GM20431 (cell line): ENCODE results near the gene PSMC5.
"Not testable (repeated sequence)": the region's sequence is repeated elsewhere in the genome, so short reads cannot be mapped to it uniquely, and the experiment has no call there.

Experiments used
- in situ Hi-C: fragments of 300-500 bp; cut with MseI, MboI; formaldehyde crosslinking; loops from one replicate; pipeline ENCODE4 v1.15.0; 2020; ENCODE audit warnings: low sequenced_read_pairs; ENCODE audit not compliant: unreplicated experiment

Gene PSMC5

DNA sequence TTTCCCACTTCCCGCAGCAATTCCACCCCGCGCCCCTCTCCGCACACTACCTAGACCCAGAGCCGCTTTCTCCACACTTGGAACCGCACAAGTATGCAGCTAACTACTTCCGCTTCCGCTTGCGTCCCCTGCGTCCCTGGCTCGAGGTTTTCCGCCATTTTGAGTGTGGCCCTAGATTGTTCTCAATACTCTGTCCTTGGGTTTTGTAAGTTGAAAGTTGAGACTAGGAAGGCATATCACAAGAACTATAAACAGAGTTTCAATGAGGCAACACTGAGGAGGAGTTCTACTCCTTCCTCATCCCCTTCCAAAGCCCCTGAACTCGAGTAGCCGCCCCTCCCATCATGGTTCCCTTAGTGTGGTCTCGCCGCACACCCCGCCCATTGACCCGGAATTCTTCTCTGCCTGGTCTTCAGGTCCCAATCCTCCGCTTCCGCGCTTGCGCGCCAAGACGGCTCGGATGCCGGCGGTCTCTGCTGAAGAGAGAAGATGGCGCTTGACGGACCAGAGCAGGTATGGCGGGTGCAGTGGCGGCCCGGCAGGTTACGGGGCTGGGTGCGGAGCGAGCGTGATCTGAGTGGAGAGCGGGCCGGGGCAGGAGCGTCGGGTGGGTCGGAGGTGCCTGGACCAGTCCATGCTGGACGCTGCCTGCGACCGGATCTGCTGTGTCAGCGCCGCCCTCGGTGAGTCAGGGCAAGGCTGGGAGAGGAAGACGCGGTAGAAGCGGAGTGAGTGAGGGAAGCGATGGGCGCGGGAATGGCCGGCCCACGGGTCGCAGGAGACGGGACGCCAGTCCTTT, at the start of gene PSMC5, which contains the start of gene FTSJ3:
Gene PSMC5 (plus strand): TSS at position 430 of the 799 bp plus-strand sequence. CDS start 60 bp downstream, at position 490.
Gene FTSJ3 (minus strand): TSS at position 662 of the 799 bp plus-strand sequence. CDS start 761 bp downstream, outside the sequence.
- in situ Hi-C loops = loop anchor here (25.0 kb wide), 1 partner anchor 390 kb away; the partner anchor contains the start of gene CYB561

DNA sequence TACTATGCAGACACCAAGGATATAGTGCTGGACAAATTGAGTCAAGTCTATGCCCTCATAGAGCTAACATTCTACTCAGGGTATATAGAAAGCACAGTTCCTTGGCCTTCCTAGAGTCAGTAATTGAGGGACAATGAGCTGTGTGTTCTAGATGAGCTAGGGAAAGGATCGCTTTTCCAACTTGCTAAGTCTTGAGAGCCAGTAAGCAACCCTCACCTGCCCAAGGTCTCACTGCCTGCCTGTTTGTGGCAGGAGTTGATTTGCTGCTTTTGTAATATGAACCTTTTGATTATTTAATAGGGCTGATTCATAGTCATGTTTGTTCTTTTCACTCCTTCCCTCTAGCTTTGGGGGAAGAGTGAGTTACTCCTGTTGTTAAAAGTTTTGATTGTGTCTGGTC, 46.7 kb upstream of the PSMC5 start:
- in situ Hi-C loops = no loop called here

- in situ Hi-C loops = no loop called here
Observed at GRCh38 chr17:63780928-63781327, 46.3 kb upstream of the PSMC5 start.

- in situ Hi-C loops = no loop called here
Observed at GRCh38 chr17:63783522-63783921, 43.7 kb upstream of the PSMC5 start.

DNA sequence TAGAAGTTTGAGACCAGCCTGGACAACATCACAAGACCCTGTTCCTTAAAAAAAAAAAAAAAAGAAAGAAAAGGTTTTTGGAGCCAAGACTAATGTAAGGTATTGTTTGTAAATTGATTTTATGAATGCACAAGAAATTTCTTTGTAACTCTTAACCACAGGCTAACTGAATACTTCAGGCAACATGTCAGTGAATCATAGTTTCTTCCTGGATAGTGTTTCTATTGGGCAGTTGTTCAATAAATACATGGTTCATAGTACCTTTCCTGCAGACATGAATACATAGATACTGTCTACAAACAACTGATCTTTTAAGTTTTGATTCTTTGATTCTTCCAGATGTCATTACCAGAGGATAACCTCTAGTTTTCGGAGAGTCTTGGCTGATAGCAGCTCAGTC, 41.7 kb upstream of the PSMC5 start:
- in situ Hi-C loops = no loop called here

- in situ Hi-C loops = no loop called here
Observed at GRCh38 chr17:63786117-63786516, 41.1 kb upstream of the PSMC5 start.

- in situ Hi-C loops = no loop called here
Observed at GRCh38 chr17:63786971-63787711, 40.1 kb upstream of the PSMC5 start.

GRCh38 chr17:63790057-63790456, 37.2 kb upstream of the PSMC5 start:
- in situ Hi-C loops = no loop called here

DNA sequence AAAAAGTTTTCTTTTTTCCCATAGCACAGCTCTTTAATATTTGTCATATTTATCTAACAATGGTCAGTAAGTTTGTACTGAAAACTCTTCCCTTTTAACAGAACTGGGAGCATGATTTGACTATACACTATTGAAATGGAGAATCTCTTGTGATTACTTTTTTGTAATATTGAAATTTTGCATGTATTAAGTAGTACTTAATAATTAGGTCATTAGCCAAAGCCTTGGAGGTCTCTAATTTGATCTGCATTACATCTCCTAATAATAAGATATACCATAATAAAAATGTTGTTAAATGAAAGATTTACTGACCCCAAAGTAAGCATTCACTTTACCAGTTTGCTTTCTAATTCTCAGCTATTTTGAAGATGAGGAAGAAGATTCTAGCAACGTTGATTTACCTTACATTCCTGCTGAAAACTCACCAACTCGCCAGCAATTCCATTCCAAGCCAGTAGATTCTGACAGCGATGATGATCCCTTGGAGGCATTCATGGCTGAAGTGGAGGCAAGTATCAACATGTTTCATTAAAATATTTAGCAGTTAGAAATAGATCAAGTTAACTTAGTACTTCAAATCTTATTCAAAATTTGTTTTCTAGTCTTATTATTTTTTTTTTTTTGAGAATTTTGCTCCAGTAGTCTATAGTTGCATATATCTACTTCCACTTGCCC, 35.0 kb upstream of the PSMC5 start:
- in situ Hi-C loops = no loop called here

DNA sequence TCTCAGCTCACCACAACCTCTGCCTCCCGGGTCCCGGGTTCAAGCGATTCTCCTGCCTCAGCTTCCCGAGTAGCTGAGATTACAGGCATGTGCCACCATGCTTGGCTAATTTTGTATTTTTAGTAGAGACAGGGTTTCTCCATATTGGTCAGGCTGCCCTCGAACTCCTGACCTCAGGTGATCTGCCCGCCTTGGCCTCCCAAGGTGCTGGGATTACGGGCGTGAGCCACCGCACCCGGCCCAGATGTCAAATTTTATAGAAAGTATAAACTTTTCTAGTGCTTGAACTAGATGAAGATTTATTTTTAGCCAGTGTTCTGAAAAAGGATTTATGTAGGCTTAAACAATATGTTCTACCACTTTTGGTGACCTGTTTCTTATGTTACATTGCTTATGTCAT, 30.9 kb upstream of the PSMC5 start:
- in situ Hi-C loops = not testable (repeated sequence)

- in situ Hi-C loops = no loop called here
Observed at GRCh38 chr17:63798572-63799106, 28.6 kb upstream of the PSMC5 start.

GRCh38 chr17:63800783-63801182, 26.4 kb upstream of the PSMC5 start:
- in situ Hi-C loops = no loop called here

- in situ Hi-C loops = no loop called here
Observed at GRCh38 chr17:63804328-63804727, 22.9 kb upstream of the PSMC5 start.

GRCh38 chr17:63805591-63805990, 21.6 kb upstream of the PSMC5 start:
- in situ Hi-C loops = no loop called here

- in situ Hi-C loops = no loop called here
Observed at GRCh38 chr17:63809970-63810369, 17.3 kb upstream of the PSMC5 start.

GRCh38 chr17:63816123-63816522, 11.1 kb upstream of the PSMC5 start:
- in situ Hi-C loops = no loop called here

DNA sequence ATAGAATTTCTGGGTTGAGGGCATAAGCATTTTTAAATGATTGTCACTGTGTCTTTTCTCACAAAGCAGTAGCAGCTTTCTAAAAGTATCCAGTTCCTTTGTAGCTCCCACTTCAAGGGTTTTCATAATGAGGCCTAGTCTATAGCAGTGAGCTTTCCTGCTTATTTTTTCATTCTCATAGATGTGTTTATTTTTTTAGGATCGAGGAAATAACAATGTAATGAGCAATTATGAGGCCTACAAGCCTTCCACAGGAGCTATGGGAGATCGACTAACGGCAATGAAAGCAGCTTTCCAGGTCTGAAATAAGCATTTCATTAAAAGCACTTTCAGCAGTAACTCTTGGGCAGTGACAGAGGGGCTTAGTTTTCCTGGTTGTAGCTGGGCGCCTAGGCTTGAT, 10.6 kb upstream of the PSMC5 start:
- in situ Hi-C loops = no loop called here

- in situ Hi-C loops = no loop called here
Observed at GRCh38 chr17:63817736-63818385, 9.4 kb upstream of the PSMC5 start.

GRCh38 chr17:63819131-63819530, 8.1 kb upstream of the PSMC5 start:
- in situ Hi-C loops = no loop called here
